ENCODE results near the gene TTYH3. TPM values are rescaled to one million over a fixed set of nuclear protein-coding genes. Genes with fewer than 3 reads are reported as not detected.
"Not testable (repeated sequence)": the region's sequence is repeated elsewhere in the genome, so short reads cannot be mapped to it uniquely, and the experiment has no call there.

TTYH3 gene
- total RNA-seq, 1 donor from 2014 or later, result 51.7 TPM

GRCh38 chr7:2667843-2668242 is 36.1 kb downstream of the TTYH3 start:
- no peak overlapping the region for H3K4me3 ChIP-seq
- no peak overlapping the region for H3K27ac ChIP-seq
- DNase-seq (no peak), ATAC-seq (no peak)
- no peaks in the 10 kb centered on the region for H3K36me3 ChIP-seq
- peaks cover 13% of the 10 kb centered on the region for H3K4me1 ChIP-seq
- TF ChIP-seq CTCF (IDR thresholded peaks at IDR 0.05), result no peak
- H3K9me3 ChIP-seq, result no peaks in the 10 kb centered on the region
- intact Hi-C loops (cut with DNase I), result no loop called here
- H3K27me3 ChIP-seq (ENCODE audit: low read depth), result peaks cover 8% of the 10 kb centered on the region

GRCh38 chr7:2668401-2668800 is 36.6 kb downstream of the TTYH3 start:
- no peak for TF ChIP-seq CTCF (IDR thresholded peaks at IDR 0.05)
- Histone ChIP-seq H3K27ac (no peak overlapping the region), H3K36me3 (no peaks in the 10 kb centered on the region), H3K4me1 (peaks cover 7% of the 10 kb centered on the region), H3K27me3 (ENCODE audit: low read depth) (peaks cover 8% of the 10 kb centered on the region), H3K9me3 (no peaks in the 10 kb centered on the region), H3K4me3 (no peak overlapping the region)
- DNase-seq (no peak), ATAC-seq (no peak)
- intact Hi-C loops (cut with DNase I), result no loop called here

- no peak for DNase-seq
- Histone ChIP-seq H3K27ac (no peak overlapping the region), H3K36me3 (no peaks in the 10 kb centered on the region), H3K9me3 (peaks cover 3% of the 10 kb centered on the region), H3K4me1 (peaks cover 6% of the 10 kb centered on the region), H3K4me3 (no peak overlapping the region), H3K27me3 (ENCODE audit: low read depth) (peaks cover 8% of the 10 kb centered on the region)
- TF ChIP-seq CTCF (IDR thresholded peaks at IDR 0.05), result no peak
- no peak for ATAC-seq
- intact Hi-C loops (cut with DNase I), result no loop called here
Measured at GRCh38 chr7:2670171-2670570, 38.4 kb downstream of the TTYH3 start.

GRCh38 chr7:2670720-2671391 is 39.1 kb downstream of the TTYH3 start:
- intact Hi-C loops (cut with DNase I), result no loop called here
- Histone ChIP-seq H3K4me1 (peaks cover 6% of the 10 kb centered on the region), H3K36me3 (no peaks in the 10 kb centered on the region), H3K27me3 (ENCODE audit: low read depth) (peaks cover 1% of the 10 kb centered on the region), H3K27ac (no peak overlapping the region), H3K9me3 (peaks cover 3% of the 10 kb centered on the region), H3K4me3 (no peak overlapping the region)
- peak; percentile 90 for TF ChIP-seq CTCF (IDR thresholded peaks at IDR 0.05)
- ATAC-seq, result peak; percentile 88 to 89
- DNase-seq, result peak; percentile 83

- H3K27me3 ChIP-seq (ENCODE audit: low read depth), result not testable (repeated sequence)
Measured at GRCh38 chr7:2673214-2673613, 41.4 kb downstream of the TTYH3 start.

GRCh38 chr7:2673934-2674333 is 42.1 kb downstream of the TTYH3 start:
- no peaks in the 10 kb centered on the region for H3K36me3 ChIP-seq
- no peak for TF ChIP-seq CTCF (IDR thresholded peaks at IDR 0.05)
- H3K4me1 ChIP-seq, result peaks cover 6% of the 10 kb centered on the region
- H3K27me3 ChIP-seq (ENCODE audit: low read depth), result no peaks in the 10 kb centered on the region
- DNase-seq, result no peak
- no peak overlapping the region for H3K27ac ChIP-seq
- peaks cover 3% of the 10 kb centered on the region for H3K9me3 ChIP-seq
- ATAC-seq, result no peak
- no peak overlapping the region for H3K4me3 ChIP-seq
- intact Hi-C loops (cut with DNase I), result no loop called here

More at GRCh38 chr7:2673214-2673613, 41.4 kb downstream of the TTYH3 start:
- H3K9me3 ChIP-seq; H3K4me3 ChIP-seq; H3K4me1 ChIP-seq; ATAC-seq; DNase-seq; H3K27ac ChIP-seq; intact Hi-C loops (cut with DNase I); H3K36me3 ChIP-seq: not testable (repeated sequence)
